GM12801 (cell line): ENCODE results near the gene MEGF6.

Source experiments
- TF ChIP-seq, protein P1 (sequence below): IDR thresholded peaks from one replicate; pipeline ENCODE4 v1.5.1; 2011; ENCODE audit warnings: control low read depth; ENCODE audit not compliant: insufficient read length; ENCODE audit errors: extremely low read depth

Gene MEGF6

DNA sequence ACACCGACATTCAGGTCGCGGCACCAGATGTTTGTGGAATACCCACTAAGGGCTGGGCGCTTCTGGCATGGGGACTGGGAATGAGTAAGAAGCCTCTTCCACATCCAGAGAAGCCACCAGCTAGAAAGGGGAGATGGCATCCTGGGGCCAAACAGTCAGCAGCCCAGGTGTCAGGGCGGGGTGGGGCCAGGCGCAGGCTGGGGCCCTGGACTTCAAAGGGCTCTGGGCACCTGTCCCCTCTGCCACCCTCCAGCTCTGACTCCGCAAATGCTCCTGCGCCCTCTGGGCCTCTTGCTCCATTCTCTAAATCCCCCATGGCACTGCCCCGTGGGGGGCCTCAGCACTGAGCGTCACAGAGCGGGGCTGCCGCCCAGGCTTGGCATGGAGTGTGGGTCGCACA lies 70.4 kb downstream of the MEGF6 start:
- TF ChIP-seq, protein P1, sequence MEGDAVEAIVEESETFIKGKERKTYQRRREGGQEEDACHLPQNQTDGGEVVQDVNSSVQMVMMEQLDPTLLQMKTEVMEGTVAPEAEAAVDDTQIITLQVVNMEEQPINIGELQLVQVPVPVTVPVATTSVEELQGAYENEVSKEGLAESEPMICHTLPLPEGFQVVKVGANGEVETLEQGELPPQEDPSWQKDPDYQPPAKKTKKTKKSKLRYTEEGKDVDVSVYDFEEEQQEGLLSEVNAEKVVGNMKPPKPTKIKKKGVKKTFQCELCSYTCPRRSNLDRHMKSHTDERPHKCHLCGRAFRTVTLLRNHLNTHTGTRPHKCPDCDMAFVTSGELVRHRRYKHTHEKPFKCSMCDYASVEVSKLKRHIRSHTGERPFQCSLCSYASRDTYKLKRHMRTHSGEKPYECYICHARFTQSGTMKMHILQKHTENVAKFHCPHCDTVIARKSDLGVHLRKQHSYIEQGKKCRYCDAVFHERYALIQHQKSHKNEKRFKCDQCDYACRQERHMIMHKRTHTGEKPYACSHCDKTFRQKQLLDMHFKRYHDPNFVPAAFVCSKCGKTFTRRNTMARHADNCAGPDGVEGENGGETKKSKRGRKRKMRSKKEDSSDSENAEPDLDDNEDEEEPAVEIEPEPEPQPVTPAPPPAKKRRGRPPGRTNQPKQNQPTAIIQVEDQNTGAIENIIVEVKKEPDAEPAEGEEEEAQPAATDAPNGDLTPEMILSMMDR: no peak

DNA sequence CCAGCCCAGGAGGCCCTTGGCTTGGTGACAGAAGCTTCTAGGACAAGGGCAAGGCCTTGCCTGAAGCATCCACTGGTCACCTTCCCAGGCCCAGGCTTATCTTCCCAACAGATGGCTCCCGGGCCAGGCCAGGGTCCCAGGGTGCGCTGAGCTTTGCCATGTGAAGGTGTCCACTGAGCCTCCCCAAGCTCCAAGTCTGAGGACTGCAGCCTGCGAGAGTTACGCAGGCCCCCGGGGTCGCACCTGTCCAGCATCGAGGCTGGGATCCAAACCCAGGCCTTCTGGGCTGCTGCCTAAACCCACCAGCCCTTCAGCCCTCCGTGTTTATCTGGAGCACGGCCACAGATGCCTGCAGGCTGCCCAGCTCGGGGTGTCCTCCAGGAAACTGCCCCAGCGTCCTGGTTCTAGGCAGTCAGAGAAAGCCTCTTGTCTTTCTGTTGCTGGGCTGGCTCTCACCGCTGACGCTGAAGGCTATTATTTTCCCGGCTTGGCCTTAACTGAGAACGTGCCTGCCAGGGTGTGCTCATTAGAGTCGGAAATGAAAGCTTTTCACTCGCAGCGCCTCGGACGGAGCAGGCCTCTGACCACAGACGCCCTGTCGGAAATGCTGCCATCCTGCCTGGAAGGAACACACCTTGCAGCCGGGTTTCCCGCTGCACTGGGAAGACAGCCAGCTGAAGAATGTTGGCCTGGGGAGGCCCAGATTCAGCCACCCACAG lies 71.4 kb downstream of the MEGF6 start:
- TF ChIP-seq, protein P1: no peak

DNA sequence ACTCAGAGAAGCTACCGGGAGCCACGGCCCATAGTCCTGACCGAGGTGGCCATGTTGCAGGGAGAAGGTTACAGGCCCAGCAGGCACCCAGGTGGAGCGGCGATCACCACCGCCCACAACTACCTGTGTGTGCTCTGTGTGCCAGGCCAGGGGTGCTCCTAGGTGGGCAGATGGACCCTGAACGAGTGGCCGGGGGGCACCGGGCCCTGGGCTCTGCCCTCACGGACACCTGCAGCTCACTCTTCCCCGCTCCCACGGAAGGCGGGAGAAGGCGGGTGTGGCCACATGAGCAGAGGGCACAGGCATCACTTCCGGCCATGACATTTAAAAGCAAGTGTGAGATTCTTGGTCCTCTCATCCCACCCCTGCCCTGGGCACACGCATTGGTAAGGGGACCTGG lies 73.9 kb downstream of the MEGF6 start:
- TF ChIP-seq, protein P1: no peak

DNA sequence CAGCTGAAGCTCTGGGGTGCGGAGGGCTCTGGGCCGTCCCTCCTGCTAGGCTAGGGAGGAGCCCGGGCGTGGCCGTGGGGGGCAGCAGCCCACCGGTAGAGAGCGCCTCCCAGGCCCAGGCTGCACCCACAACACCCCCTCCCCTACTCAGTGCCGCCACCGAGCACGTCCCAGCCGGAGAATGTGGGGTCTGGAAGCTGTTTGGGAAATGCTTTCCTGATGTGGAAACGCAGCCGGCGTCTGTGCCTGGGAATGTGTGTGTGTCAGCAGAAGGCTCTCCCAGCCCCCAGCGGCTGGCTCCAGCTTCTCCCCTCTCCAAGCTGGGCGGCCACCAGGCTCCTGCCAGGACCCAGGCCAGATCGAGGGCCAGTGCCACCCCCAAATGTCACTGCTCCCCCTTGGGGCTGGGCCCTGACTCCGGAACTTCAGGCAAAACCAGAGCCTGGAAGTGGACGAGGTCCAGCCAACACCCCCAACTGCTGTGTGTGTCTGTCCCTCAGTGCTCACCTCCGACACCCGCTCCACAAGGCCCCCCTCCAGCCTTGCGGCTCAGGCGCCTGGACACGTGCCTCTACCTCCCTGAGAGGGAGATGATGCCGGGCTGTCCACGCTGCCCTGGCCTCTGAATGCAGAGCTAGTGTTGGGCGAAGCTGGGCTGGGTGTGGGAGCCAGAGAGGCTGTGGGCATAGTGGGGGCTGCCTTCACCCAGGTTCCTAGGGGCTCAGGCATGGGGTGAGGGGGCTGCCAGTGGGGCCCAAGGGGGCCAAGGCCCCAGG lies 74.7 kb downstream of the MEGF6 start:
- TF ChIP-seq, protein P1: no peak

DNA sequence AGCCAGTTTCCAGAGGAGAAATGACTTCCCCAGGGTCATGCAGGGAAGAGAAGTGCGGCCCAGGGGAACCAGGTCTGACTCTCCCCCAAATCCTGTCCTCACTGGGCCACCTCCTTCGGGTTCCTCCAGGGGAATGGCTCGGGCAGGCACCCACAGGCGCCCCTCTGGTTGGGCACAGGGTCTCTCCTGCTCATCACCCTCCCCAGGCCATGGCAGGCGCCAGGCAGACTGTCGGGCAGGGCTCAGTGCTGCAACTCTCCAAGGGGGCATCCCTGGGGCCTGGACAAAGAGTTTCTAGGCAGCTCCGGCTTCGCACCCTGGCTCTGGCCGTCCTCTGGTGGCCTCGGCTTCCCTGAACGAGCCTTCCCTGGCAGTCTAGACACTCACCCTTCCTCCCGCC lies 75.6 kb downstream of the MEGF6 start:
- TF ChIP-seq, protein P1: no peak

DNA sequence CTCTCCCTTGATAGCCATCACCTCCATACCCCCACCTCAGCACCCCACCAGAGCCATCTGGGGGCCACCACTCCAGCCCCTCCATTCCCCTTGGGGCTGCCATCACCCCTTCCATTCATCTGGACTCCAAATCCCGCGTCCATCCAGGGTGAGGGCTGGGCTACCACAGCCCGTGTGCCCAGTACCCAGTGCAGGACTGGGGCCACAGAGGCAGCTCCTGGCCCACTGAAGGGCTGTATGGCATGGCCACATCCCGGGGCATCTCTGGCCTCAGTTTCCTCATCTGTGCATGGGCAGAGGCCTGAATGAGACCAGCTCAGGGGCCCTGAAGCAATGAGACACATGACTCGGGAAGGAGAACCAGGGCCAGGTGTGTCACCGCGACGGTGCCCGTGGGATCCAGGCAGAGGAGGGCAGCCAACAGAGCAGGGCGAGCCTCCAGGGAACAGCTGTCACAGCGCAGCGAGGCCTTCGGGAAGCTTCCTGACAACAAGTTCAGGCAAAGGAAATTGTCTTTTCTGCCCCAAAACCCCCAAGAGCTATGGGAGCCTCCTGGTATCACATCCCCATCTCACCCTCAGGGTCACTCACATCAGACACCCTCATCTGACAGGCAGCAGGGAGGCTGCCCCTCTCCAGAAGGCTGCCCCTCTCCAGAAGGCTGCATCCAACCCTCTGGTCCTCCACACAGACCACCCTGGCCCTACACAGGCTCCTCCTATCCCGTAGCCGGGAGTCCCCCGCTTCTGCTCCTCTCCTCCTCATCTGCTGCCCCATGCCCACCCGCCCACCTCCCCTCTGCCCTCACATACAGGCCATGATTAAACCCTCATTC lies 76.3 kb downstream of the MEGF6 start:
- TF ChIP-seq, protein P1: no peak
